H1 (cell line): ENCODE data around the gene PCDH19. TPM values are rescaled to one million over a fixed set of nuclear protein-coding genes. Genes with fewer than 3 reads are reported as not detected.
A peak's percentile ranks its signal among the peaks of the same experiment; 100 is the strongest.

Experiments used
- CTCF ChIA-PET: fragments of 300-600 bp; sonication (Branson Sonifier 250); formaldehyde crosslinking; loops from one replicate; lab custom pipeline; 2021; ENCODE audit not compliant: partially characterized antibody; lab: Charles Lee
- POLR2A ChIA-PET: fragments of 300-600 bp; sonication (Branson Sonifier 250); formaldehyde crosslinking; loops from one replicate; lab custom pipeline; 2021; ENCODE audit warnings: inconsistent platforms; ENCODE audit not compliant: partially characterized antibody; lab: Charles Lee
- DNase-seq, 2 experiments: peaks; one replicate each; pipeline versions ENCODE4 v3.0.0 to v3.0.0-alpha.2; 2010 to 2022; ENCODE audit warnings: low spot score in 2 of 2, low read depth in 1 of 2, mixed read lengths in 1 of 2
- FAIRE-seq: peaks from 2 replicates; lab custom pipeline; 2011; peaks lifted over from hg19 to GRCh38; lab: Jason Lieb, UNC
- H2AFZ ChIP-seq: 2 replicates; pipeline ENCODE4 v1.8.1; 2012; ENCODE audit warnings: low read length, inconsistent platforms
- H2AK5ac ChIP-seq: 2 replicates; pipeline ENCODE4 v1.6.1; 2013; ENCODE audit warnings: low read depth, low read length
- H2BK120ac ChIP-seq: replicated peaks from 2 replicates; pipeline ENCODE3; 2013; ENCODE audit warnings: low read depth, low read length, inconsistent platforms
- H2BK12ac ChIP-seq: 2 replicates; pipeline ENCODE4 v1.6.1; 2013; ENCODE audit warnings: low read depth, low read length
- H2BK15ac ChIP-seq: 2 replicates; pipeline ENCODE4 v1.6.1; 2013; ENCODE audit warnings: low read length
- H2BK20ac ChIP-seq: 2 replicates; pipeline ENCODE4 v1.6.1; 2013; ENCODE audit warnings: low read length
- H2BK5ac ChIP-seq: 2 replicates; pipeline ENCODE4 v1.6.1; 2013; ENCODE audit warnings: low read depth, low read length
- H3K14ac ChIP-seq: 2 replicates; pipeline ENCODE4 v1.6.1; 2013; ENCODE audit warnings: inconsistent platforms; ENCODE audit not compliant: insufficient read length
- H3K18ac ChIP-seq: 2 replicates; pipeline ENCODE4 v1.6.1; 2013; ENCODE audit warnings: low read length; ENCODE audit errors: extremely low read depth
- H3K23ac ChIP-seq: 2 replicates; pipeline ENCODE4 v1.6.1; 2013; ENCODE audit warnings: inconsistent platforms; ENCODE audit not compliant: insufficient read length
- H3K23me2 ChIP-seq: 2 replicates; pipeline ENCODE4 v1.6.1; 2013; ENCODE audit warnings: low read depth, low read length
- H3K27ac ChIP-seq: 2 replicates; pipeline ENCODE4 v1.6.1; 2011; ENCODE audit warnings: low read depth, low read length, inconsistent platforms
- H3K27me3 ChIP-seq, 4 experiments: replicated peaks in 1 of 4; 1 replicate in 1 of 4; 2 replicates in 3 of 4; pipeline versions ENCODE4 v1.6.1 to v1.8.1; 2011 to 2013; ENCODE audit warnings: low read length in 3 of 4, mild to moderate bottlenecking in 3 of 4, inconsistent platforms in 2 of 4, mixed read lengths in 2 of 4, moderate library complexity in 1 of 4; ENCODE audit not compliant: control insufficient read depth in 3 of 4, insufficient read depth in 3 of 4; ENCODE audit errors: extremely low read depth in 1 of 4
- H3K36me3 ChIP-seq, 4 experiments: 2 replicates each; pipeline versions ENCODE4 v1.6.1 to v1.8.1; 2011 to 2013; ENCODE audit warnings: mild to moderate bottlenecking in 4 of 4, low read length in 3 of 4, moderate library complexity in 2 of 4, control low read depth in 1 of 4, inconsistent platforms in 1 of 4; ENCODE audit not compliant: insufficient read depth in 4 of 4, control insufficient read depth in 2 of 4
- H3K4ac ChIP-seq: replicated peaks from 2 replicates; pipeline ENCODE3; 2013; ENCODE audit warnings: low read length, low read depth, mixed read lengths, inconsistent platforms; ENCODE audit not compliant: insufficient read length
- H3K4me1 ChIP-seq, 4 experiments: replicated peaks in 1 of 4; 1 replicate in 1 of 4; 2 replicates in 3 of 4; pipeline versions ENCODE4 v1.6.1 to v1.8.1; 2011 to 2013; ENCODE audit warnings: low read length in 3 of 4, inconsistent platforms in 2 of 4, mixed read lengths in 1 of 4; ENCODE audit not compliant: insufficient read depth in 4 of 4, control insufficient read depth in 3 of 4
- H3K4me2 ChIP-seq, 2 experiments: 2 replicates each; pipeline versions ENCODE4 v1.6.1 to v1.8.1; 2011 to 2013; ENCODE audit warnings: low read depth in 2 of 2, low read length in 2 of 2, control low read depth in 1 of 2, inconsistent platforms in 1 of 2, mild to moderate bottlenecking in 1 of 2; ENCODE audit not compliant: insufficient read depth in 1 of 2
- H3K4me3 ChIP-seq, 4 experiments: fragments of 200-600, 300-600 bp in 1 of 4; sonication (generic), shearing (Covaris generic), sonication (Bioruptor Twin) in 1 of 4; 2 replicates each; pipeline versions ENCODE4 v1.5.1 to v1.8.1; 2011 to 2016; ENCODE audit warnings: low read length in 4 of 4, low read depth in 3 of 4, control low read depth in 2 of 4, inconsistent platforms in 2 of 4, mild to moderate bottlenecking in 2 of 4, mixed read lengths in 1 of 4, moderate library complexity in 1 of 4; ENCODE audit not compliant: insufficient read depth in 2 of 4; ENCODE audit errors: extremely low read depth in 1 of 4
- H3K56ac ChIP-seq: replicated peaks from 2 replicates; pipeline ENCODE3; 2013; ENCODE audit warnings: low read depth, mild to moderate bottlenecking, mixed read lengths, low read length, inconsistent platforms; ENCODE audit not compliant: insufficient read length
- H3K79me1 ChIP-seq: 2 replicates; pipeline ENCODE4 v1.6.1; 2013; ENCODE audit warnings: low read depth, low read length, control low read depth
- H3K79me2 ChIP-seq, 2 experiments: 2 replicates each; pipeline versions ENCODE4 v1.6.1 to v1.8.1; 2012 to 2013; ENCODE audit warnings: low read length in 2 of 2, mild to moderate bottlenecking in 2 of 2, inconsistent platforms in 1 of 2; ENCODE audit not compliant: insufficient read depth in 2 of 2, control insufficient read depth in 1 of 2
- H3K9ac ChIP-seq, 4 experiments: replicated peaks in 1 of 4; 1 replicate in 1 of 4; 2 replicates in 3 of 4; pipeline versions ENCODE4 v1.6.1 to v1.8.1; 2011 to 2013; ENCODE audit warnings: low read depth in 3 of 4, low read length in 3 of 4, control low read depth in 2 of 4, mild to moderate bottlenecking in 2 of 4, moderate library complexity in 2 of 4, inconsistent platforms in 1 of 4; ENCODE audit errors: extremely low read depth in 1 of 4
- H3K9me3 ChIP-seq, 2 experiments: 2 replicates each; pipeline versions ENCODE4 v1.6.1 to v1.8.1; 2012 to 2013; ENCODE audit warnings: mild to moderate bottlenecking in 2 of 2, moderate library complexity in 2 of 2, control low read depth in 1 of 2, inconsistent platforms in 1 of 2, low read depth in 1 of 2, low read length in 1 of 2, mixed read lengths in 1 of 2; ENCODE audit not compliant: insufficient read depth in 2 of 2
- H4K20me1 ChIP-seq, 2 experiments: replicated peaks in 1 of 2; 2 replicates each; pipeline versions ENCODE3 to v1.8.1; 2011 to 2013; ENCODE audit warnings: inconsistent platforms in 2 of 2, low read length in 2 of 2, mild to moderate bottlenecking in 1 of 2; ENCODE audit not compliant: insufficient read depth in 2 of 2, control insufficient read depth in 1 of 2
- H4K5ac ChIP-seq: 2 replicates; pipeline ENCODE4 v1.6.1; 2013; ENCODE audit warnings: low read length, low read depth, mixed read lengths, inconsistent platforms; ENCODE audit not compliant: insufficient read length
- H4K8ac ChIP-seq: 2 replicates; pipeline ENCODE4 v1.8.0; 2013; ENCODE audit warnings: mild to moderate bottlenecking, moderate library complexity, low read length, inconsistent platforms; ENCODE audit not compliant: insufficient read depth; ENCODE audit errors: extremely low read depth
- H4K91ac ChIP-seq: replicated peaks from 2 replicates; pipeline ENCODE3; 2013; ENCODE audit warnings: low read length, mixed read lengths, inconsistent platforms; ENCODE audit not compliant: insufficient read length
- KDM1A ChIP-seq: fragments of 200-600, 300-600 bp; sonication (generic); IDR thresholded peaks from 2 replicates; pipeline ENCODE4 v1.7.1; 2016; ENCODE audit warnings: mild to moderate bottlenecking, low read length, borderline replicate concordance
- TBP ChIP-seq: IDR thresholded peaks from 2 replicates; pipeline ENCODE4 v1.6.1; 2011; ENCODE audit warnings: low read depth, low read length, improper control_type of control experiment
- polyA plus RNA-seq, 7 experiments: library from polyadenylated mRNA; depleted of rRNA in 3 of 7; stranded (reverse) in 5 of 7; unstranded in 2 of 7; fragments of >200 nt in 5 of 7; fragments of 200-250 nt in 2 of 7; gene quantifications; 1 replicate in 5 of 7; 2 replicates in 1 of 7; 4 replicates in 1 of 7; pipeline versions ENCODE4 v1.2.1 to v1.2.3, GENCODE V29; 2011 to 2013; ENCODE audit warnings: missing spikeins in 2 of 7, mixed read lengths in 2 of 7
- total RNA-seq: library from RNA; stranded (reverse); fragmentation: NEBNext Ultra II Directional; extraction: Animal tissue kit (Norgen Biotek cat#: 25700); gene quantifications from 2 replicates; pipeline ENCODE4 v1.2.1, GENCODE V29; 2021

The PCDH19 gene
- total and polyA plus RNA-seq, 2 of the 8 experiments (the other 6 are each of a cell fraction or from before 2014, with no cell fraction given), result 0.12 to 1.2 TPM

- Histone ChIP-seq H2BK15ac (no peak overlapping the region), H3K79me1 (no peaks in the 10 kb centered on the region), H2BK12ac (no peak overlapping the region), H3K4me2 (no peak overlapping the region; a peak in 1 of 4 replicates), H2BK5ac (no peak overlapping the region), H2BK20ac (no peak overlapping the region), H3K36me3 (no peaks in the 10 kb centered on the region), H3K79me2 (no peaks in the 10 kb centered on the region), H3K9me3 (no peaks in the 10 kb centered on the region), H3K27ac (no peak overlapping the region), H3K23ac (no peak overlapping the region), H4K5ac (no peak overlapping the region), H4K8ac (no peak overlapping the region), H3K27me3 (peaks cover 54 to 88% (median 86%) of the 10 kb centered on the region in 4 experiments), H4K20me1 (peaks cover 5 to 13% of the 10 kb centered on the region in 2 experiments), H3K4ac (no peak overlapping the region), H3K56ac (no peak overlapping the region), H3K18ac (no peak overlapping the region), H3K4me1 (peaks cover 2 to 23% (median 12%) of the 10 kb centered on the region in 4 experiments), H3K4me3 (no peak overlapping the region), H3K23me2 (peaks cover 3% of the 10 kb centered on the region; the same call in 1 of the 2 replicates), H2AFZ (no peak overlapping the region), H4K91ac (no peak overlapping the region), H3K14ac (no peak overlapping the region), H2BK120ac (no peak overlapping the region), H2AK5ac (no peak overlapping the region), H3K9ac (no peak overlapping the region)
- FAIRE-seq, result peak; percentile 48
- ChIA-PET CTCF (no interaction called here), POLR2A (no interaction called here)
- no peak for DNase-seq
- TF ChIP-seq KDM1A (no peak), TBP (no peak)
Observed at GRCh38 chrX:100405424-100405823, 4.6 kb downstream of the PCDH19 start.
